Heart left ventricle (tissue), 16 donors: Measurements from ENCODE around the gene OR51A4. TPM values are rescaled to one million over a fixed set of nuclear protein-coding genes. Genes with fewer than 3 reads are reported as not detected.
"Not testable (repeated sequence)": the region's sequence is repeated elsewhere in the genome, so short reads cannot be mapped to it uniquely, and the experiment has no call there.

Experiments used
- ATAC-seq, 4 donors: fragments of 200-7000 bp; cut with Tn5 transposase; one replicate each; pipeline ENCODE4 v1.9.1; 2020 to 2022; ENCODE audit warnings: moderate library complexity in 4 of 4, mild to moderate bottlenecking in 3 of 4, moderate number of reproducible peaks in 1 of 4
- DNase-seq, 5 donors: peaks; one replicate each; pipeline ENCODE4 v3.0.0-alpha.2; 2020
- H3K27ac ChIP-seq, 12 donors: fragments of 200-600 bp; sonication (generic) in 4 of 12; one replicate each; pipeline versions ENCODE4 v1.5.0 to v1.8.0; 2016 to 2022; ENCODE audit warnings: mild to moderate bottlenecking in 2 of 12
- H3K27me3 ChIP-seq, 9 donors: fragments of 200-600 bp; sonication (generic) in 2 of 9; one replicate each; pipeline versions ENCODE4 v1.5.1 to v1.8.0; 2016 to 2022; ENCODE audit warnings: mild to moderate bottlenecking in 3 of 9
- H3K36me3 ChIP-seq, 9 donors: fragments of 200-600 bp; sonication (generic) in 2 of 9; one replicate each; pipeline versions ENCODE4 v1.5.0 to v1.8.0; 2018 to 2022; ENCODE audit warnings: mild to moderate bottlenecking in 2 of 9
- H3K4me1 ChIP-seq, 12 donors: fragments of 200-600 bp; sonication (generic) in 4 of 12; one replicate each; pipeline versions ENCODE4 v1.5.0 to v1.8.0; 2016 to 2022; ENCODE audit warnings: mild to moderate bottlenecking in 3 of 12
- H3K4me3 ChIP-seq, 12 donors: fragments of 200-600 bp; sonication (generic) in 4 of 12; one replicate each; pipeline versions ENCODE4 v1.5.0 to v1.8.0; 2017 to 2022; ENCODE audit warnings: mild to moderate bottlenecking in 9 of 12, moderate library complexity in 4 of 12
- H3K9me3 ChIP-seq, 12 donors: fragments of 200-600 bp; sonication (generic) in 4 of 12; one replicate each; pipeline versions ENCODE4 v1.5.0 to v1.8.0; 2016 to 2022; ENCODE audit warnings: mild to moderate bottlenecking in 1 of 12
- CTCF ChIP-seq, 12 donors: fragments of 200-600 bp; sonication (generic) in 4 of 12; IDR thresholded peaks; one replicate each; pipeline versions ENCODE4 v1.5.0 to v1.8.0; 2018 to 2022; ENCODE audit warnings: antibody characterized with exemption in 12 of 12, mild to moderate bottlenecking in 5 of 12
- POLR2A ChIP-seq, 2 donors: fragments of 450-650 bp; IDR thresholded peaks; one replicate each; pipeline ENCODE4 v1.6.1; 2017; ENCODE audit warnings: antibody characterized with exemption in 2 of 2, mild to moderate bottlenecking in 2 of 2, moderate library complexity in 2 of 2
- WGBS, 4 donors: extraction: QIAGEN DNeasy Blood & Tissue Kit in 2 of 4; methylation state at CpG; one replicate each; pipeline versions ENCODE4 v1.1.5 to v1.1.7; 2013 to 2018; 5-methylcytosine and 5-hydroxymethylcytosine counted together
- intact Hi-C, 10 donors: fragments of 100-400 bp; cut with DNase I; formaldehyde crosslinking; loops; one replicate each; pipeline versions ENCODE4 v1.11.1 to v1.14.2; 2022
- polyA plus RNA-seq, 2 donors: library from polyadenylated mRNA; stranded (reverse); fragments of 200-250 nt; gene quantifications; one replicate each; pipeline ENCODE4 v1.2.3, GENCODE V29; 2013
- total RNA-seq, 9 donors: library from RNA; depleted of rRNA in 2 of 9; stranded (reverse); fragments of >200 nt in 2 of 9; fragmentation: NEBNext Ultra II Directional in 3 of 9; extraction: Animal tissue kit (Norgen Biotek cat#: 25700) in 3 of 9; gene quantifications; one replicate each; pipeline versions ENCODE4 v1.1.0 to v1.2.4, GENCODE V29; 2016 to 2023
- donor health status: ischemic (EF 13 %, LVEDD 7.1; RV severe dilation, severe dysfunction).
- donor health status: healthy with polysubstance abuse.
- donor health status: DM: no; HTN: yes; CAD: no.
- donor health status: DM: no; HTN: no; CAD: no.
- donor health status: ischemic (EF 25% LVEDD 6.9; RV normal size, moderate dysfunction).
- donor health status: ischemic (EF 25% LVEDD 5.7; RV mildly dilated, moderate dysfunction).
- donor health status: healthy.
- donor health status: DM: yes; HTN: yes; CAD: no.
- donor health status: ischemic (EF 35%, LVEDD 5.7; RV mildly dilated, moderate dysfunction).
- donor health status: nonischemic (EF 11% LVEDD 7.7; RV severe dilation, severe dysfunction).
- donor health status: DM: yes; HTN: yes; CAD: no.
- donor health status: PGD.
- donor health status: ischemic (EF 29% LVEDD 5.4; RV normal size, mild dysfunction).
- donor health status: nonischemic (EF 23%, LVEDD 6.1; RV moderate dilation, normal function).

OR51A4 gene
- total and polyA plus RNA-seq, 11 donors, result not detected

- Histone ChIP-seq H3K4me3 (no peak overlapping the region), H3K27me3 (no peaks in the 10 kb centered on the region), H3K36me3 (no peaks in the 10 kb centered on the region), H3K9me3 (peaks cover 0 to 4% (median 0%) of the 10 kb centered on the region in 12 donors), H3K27ac (no peak overlapping the region), H3K4me1 (no peaks in the 10 kb centered on the region)
- no peak for ATAC-seq
- no peak for DNase-seq
- intact Hi-C loops, result no loop called here
- TF ChIP-seq POLR2A (IDR thresholded peaks at IDR 0.05) (no peak), CTCF (IDR thresholded peaks at IDR 0.05) (no peak)
- 72 to 82% (median 79%) methylated on average over 4 of the region's 4 CpGs for WGBS, 4 donors
These were observed 10.0 kb upstream of the OR51A4 start for GRCh38 chr11:4957396-4957795.

- H3K9me3 ChIP-seq, ATAC-seq, H3K4me1 ChIP-seq, H3K27ac ChIP-seq, intact Hi-C loops, DNase-seq, H3K27me3 ChIP-seq, H3K36me3 ChIP-seq, H3K4me3 ChIP-seq: not testable (repeated sequence)
- WGBS, 4 donors, result 58 to 74% (median 63%) methylated on average over 2 of the region's 2 CpGs
These were observed 8.2 kb upstream of the OR51A4 start, which contains the start of gene OR51A2 for GRCh38 chr11:4955613-4956012. Gene OR51A2, minus strand, starts transcription at chr11:4955713. Its CDS starts 0 bp downstream, at chr11:4955713.

- no peak overlapping the region for H3K4me3 ChIP-seq
- ATAC-seq, result no peak
- TF ChIP-seq CTCF (IDR thresholded peaks at IDR 0.05) (no peak), POLR2A (IDR thresholded peaks at IDR 0.05) (no peak)
- no peak for DNase-seq
- H3K27me3 ChIP-seq, result no peaks in the 10 kb centered on the region
- no peaks in the 10 kb centered on the region for H3K4me1 ChIP-seq
- H3K9me3 ChIP-seq, result peaks cover 0 to 4% (median 0%) of the 10 kb centered on the region in 12 donors
- 76 to 83% (median 82%) methylated on average over 3 of the region's 3 CpGs for whole genome bisulfite sequencing, 4 donors
- H3K36me3 ChIP-seq, result no peaks in the 10 kb centered on the region
- H3K27ac ChIP-seq, result no peak overlapping the region
- intact Hi-C loops, result loop anchor here in 1 of 10 donors (5.0 kb wide), 1 partner anchor 51 kb away; no protein-coding TSS in a partner anchor
These were observed 10.7 kb downstream of the OR51A4 start for GRCh38 chr11:4936745-4937144.

- ATAC-seq (no peak), DNase-seq (no peak)
- Histone ChIP-seq H3K4me3 (no peak overlapping the region), H3K27me3 (no peaks in the 10 kb centered on the region), H3K27ac (no peak overlapping the region), H3K4me1 (no peaks in the 10 kb centered on the region), H3K9me3 (peaks cover 0 to 4% (median 0%) of the 10 kb centered on the region in 12 donors), H3K36me3 (no peaks in the 10 kb centered on the region)
- intact Hi-C loops, result no loop called here
- 58 to 86% (median 82%) methylated on average over 4 of the region's 4 CpGs for WGBS, 4 donors
- no peak for TF ChIP-seq CTCF (IDR thresholded peaks at IDR 0.05)
- no peak for TF ChIP-seq POLR2A (IDR thresholded peaks at IDR 0.05)
These were observed 14.7 kb downstream of the OR51A4 start for GRCh38 chr11:4932751-4933150.

GRCh38 chr11:4926608-4927007, 20.8 kb downstream of the OR51A4 start:
- ATAC-seq (no peak), DNase-seq (no peak)
- Histone ChIP-seq H3K4me1 (no peaks in the 10 kb centered on the region), H3K9me3 (no peaks in the 10 kb centered on the region), H3K4me3 (no peak overlapping the region), H3K36me3 (no peaks in the 10 kb centered on the region), H3K27ac (no peak overlapping the region), H3K27me3 (no peaks in the 10 kb centered on the region)
- TF ChIP-seq POLR2A (IDR thresholded peaks at IDR 0.05) (no peak), CTCF (IDR thresholded peaks at IDR 0.05) (no peak)
- intact Hi-C loops, result no loop called here
